ENCODE data around the gene PYDC1. TPM values are rescaled to one million over a fixed set of nuclear protein-coding genes. Genes with fewer than 3 reads are reported as not detected.
"Not testable (repeated sequence)": the region's sequence is repeated elsewhere in the genome, so short reads cannot be mapped to it uniquely, and the experiment has no call there.

PYDC1 gene
- total RNA-seq, 1 donor from 2014 or later, result not detected

DNA sequence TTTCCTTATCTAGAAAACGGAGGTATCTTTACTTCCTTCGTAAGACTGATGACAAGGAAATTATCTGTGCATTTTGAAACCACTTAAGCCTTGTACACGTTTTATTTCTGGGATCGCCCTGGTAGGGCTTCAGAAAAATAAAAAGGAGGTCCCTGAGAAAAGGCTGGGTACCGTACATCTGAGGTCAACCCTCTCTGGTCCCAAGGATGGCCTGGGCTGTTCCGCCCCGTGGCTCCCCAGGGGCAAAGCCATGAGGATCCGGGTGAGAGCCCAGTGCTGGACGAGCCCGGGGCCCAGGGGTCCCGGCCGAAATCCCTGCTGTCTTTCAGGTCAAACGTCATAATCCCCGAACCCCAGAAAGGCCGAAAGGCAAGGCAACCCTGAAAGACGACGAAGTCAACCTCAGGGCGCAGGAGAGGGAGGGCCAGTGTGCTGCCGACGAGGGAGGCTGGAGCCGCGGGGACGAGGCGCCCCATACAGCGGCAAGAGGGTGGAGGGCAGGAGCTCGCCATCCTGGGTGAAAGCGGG is 37.7 kb downstream of the PYDC1 start:
- Mint-ChIP-seq H3K27me3 (ENCODE audit: unreplicated experiment) (peaks cover 22% of the 10 kb centered on the region), H3K9me3 (ENCODE audit: unreplicated experiment) (peaks cover 18% of the 10 kb centered on the region), H3K4me1 (ENCODE audit: low read depth, unreplicated experiment) (peaks cover 17% of the 10 kb centered on the region), H3K4me3 (ENCODE audit: unreplicated experiment) (peak overlapping the region; percentile 94), H3K27ac (ENCODE audit: unreplicated experiment) (peak overlapping the region; percentile 89), H3K36me3 (ENCODE audit: unreplicated experiment) (peaks cover 4% of the 10 kb centered on the region)
- TF ChIP-seq, protein P1, sequence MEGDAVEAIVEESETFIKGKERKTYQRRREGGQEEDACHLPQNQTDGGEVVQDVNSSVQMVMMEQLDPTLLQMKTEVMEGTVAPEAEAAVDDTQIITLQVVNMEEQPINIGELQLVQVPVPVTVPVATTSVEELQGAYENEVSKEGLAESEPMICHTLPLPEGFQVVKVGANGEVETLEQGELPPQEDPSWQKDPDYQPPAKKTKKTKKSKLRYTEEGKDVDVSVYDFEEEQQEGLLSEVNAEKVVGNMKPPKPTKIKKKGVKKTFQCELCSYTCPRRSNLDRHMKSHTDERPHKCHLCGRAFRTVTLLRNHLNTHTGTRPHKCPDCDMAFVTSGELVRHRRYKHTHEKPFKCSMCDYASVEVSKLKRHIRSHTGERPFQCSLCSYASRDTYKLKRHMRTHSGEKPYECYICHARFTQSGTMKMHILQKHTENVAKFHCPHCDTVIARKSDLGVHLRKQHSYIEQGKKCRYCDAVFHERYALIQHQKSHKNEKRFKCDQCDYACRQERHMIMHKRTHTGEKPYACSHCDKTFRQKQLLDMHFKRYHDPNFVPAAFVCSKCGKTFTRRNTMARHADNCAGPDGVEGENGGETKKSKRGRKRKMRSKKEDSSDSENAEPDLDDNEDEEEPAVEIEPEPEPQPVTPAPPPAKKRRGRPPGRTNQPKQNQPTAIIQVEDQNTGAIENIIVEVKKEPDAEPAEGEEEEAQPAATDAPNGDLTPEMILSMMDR (IDR thresholded peaks at IDR 0.05; ENCODE audit: partially characterized antibody, unreplicated experiment), result no peak
- peak; percentile 48 for DNase-seq

DNA sequence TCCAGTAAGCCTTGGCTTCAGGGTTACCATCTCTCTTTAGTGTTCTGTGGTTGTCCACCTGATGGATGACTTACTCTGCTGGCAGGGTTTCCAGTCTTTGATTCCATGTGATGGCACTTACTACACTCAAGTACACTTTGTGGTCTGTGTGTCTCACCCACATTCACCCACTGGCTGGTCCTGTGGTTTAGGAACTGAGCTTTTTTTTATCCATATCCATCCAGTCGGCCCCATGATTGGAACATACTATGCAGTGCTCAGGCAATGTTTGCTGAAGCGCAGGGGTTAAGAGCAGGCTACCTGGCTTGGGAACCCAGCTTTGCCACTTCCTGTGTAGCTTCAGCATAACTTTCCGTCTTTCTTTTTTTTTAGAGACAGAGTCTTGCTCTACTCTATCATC is 39.8 kb downstream of the PYDC1 start:
- peaks cover 16% of the 10 kb centered on the region for H3K9me3 Mint-ChIP-seq (ENCODE audit: unreplicated experiment)
- TF ChIP-seq, protein P1 (IDR thresholded peaks at IDR 0.05; ENCODE audit: partially characterized antibody, unreplicated experiment), result no peak
- H3K27me3 Mint-ChIP-seq (ENCODE audit: unreplicated experiment), result peaks cover 16% of the 10 kb centered on the region
- H3K27ac Mint-ChIP-seq (ENCODE audit: unreplicated experiment), result no peak overlapping the region
- no peaks in the 10 kb centered on the region for H3K36me3 Mint-ChIP-seq (ENCODE audit: unreplicated experiment)
- no peak for DNase-seq
- no peak overlapping the region for H3K4me3 Mint-ChIP-seq (ENCODE audit: unreplicated experiment)
- peaks cover 7% of the 10 kb centered on the region for H3K4me1 Mint-ChIP-seq (ENCODE audit: low read depth, unreplicated experiment)

DNA sequence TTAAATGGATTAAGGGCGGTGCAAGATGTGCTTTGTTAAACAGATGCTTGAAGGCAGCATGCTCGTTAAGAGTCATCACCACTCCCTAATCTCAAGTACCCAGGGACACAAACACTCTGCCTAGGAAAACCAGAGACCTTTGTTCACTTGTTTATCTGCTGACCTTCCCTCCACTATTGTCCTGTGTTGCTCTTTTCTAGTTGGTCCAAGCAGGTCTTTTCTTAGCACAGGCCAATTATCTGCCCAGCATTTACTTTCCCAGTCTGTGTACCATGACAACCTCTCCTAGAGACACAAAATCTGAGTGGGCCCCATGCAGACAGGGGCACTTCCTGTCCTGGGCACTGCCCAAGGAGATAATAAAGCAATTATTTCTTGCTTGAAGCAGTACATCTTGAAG is 46.9 kb downstream of the PYDC1 start:
- Mint-ChIP-seq H3K4me3 (ENCODE audit: unreplicated experiment) (peak overlapping the region; percentile 61), H3K27ac (ENCODE audit: unreplicated experiment) (peak overlapping the region; percentile 94)
- DNase-seq; H3K27me3 Mint-ChIP-seq (ENCODE audit: unreplicated experiment); H3K36me3 Mint-ChIP-seq (ENCODE audit: unreplicated experiment); H3K4me1 Mint-ChIP-seq (ENCODE audit: low read depth, unreplicated experiment); H3K9me3 Mint-ChIP-seq (ENCODE audit: unreplicated experiment): not testable (repeated sequence)

DNA sequence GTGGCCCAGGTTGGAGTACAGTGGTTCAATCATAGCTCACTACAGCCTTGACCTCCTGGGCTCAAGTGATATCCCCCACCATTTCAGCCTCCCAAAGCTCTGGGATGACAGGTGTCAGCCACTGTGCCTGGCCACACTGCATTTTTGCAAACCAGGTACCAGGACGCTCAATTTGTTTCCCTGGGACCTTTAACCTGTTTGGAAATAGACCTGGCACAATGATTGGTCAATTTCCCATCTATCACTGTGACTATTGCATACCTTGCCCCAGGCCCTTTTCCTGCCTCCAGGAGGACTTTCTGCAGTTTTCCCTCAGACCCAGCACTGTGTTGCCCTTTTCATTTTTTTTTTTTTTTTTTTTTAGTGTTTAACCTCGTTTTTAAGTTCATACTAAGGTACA is 48.1 kb downstream of the PYDC1 start:
- Mint-ChIP-seq H3K36me3 (ENCODE audit: unreplicated experiment) (no peaks in the 10 kb centered on the region), H3K4me1 (ENCODE audit: low read depth, unreplicated experiment) (peaks cover 3% of the 10 kb centered on the region), H3K9me3 (ENCODE audit: unreplicated experiment) (peaks cover 3% of the 10 kb centered on the region), H3K27me3 (ENCODE audit: unreplicated experiment) (peaks cover 3% of the 10 kb centered on the region), H3K27ac (ENCODE audit: unreplicated experiment) (peak overlapping the region; percentile 17), H3K4me3 (ENCODE audit: unreplicated experiment) (no peak overlapping the region)
- no peak for DNase-seq
- TF ChIP-seq, protein P1 (IDR thresholded peaks at IDR 0.05; ENCODE audit: partially characterized antibody, unreplicated experiment), result no peak

DNA sequence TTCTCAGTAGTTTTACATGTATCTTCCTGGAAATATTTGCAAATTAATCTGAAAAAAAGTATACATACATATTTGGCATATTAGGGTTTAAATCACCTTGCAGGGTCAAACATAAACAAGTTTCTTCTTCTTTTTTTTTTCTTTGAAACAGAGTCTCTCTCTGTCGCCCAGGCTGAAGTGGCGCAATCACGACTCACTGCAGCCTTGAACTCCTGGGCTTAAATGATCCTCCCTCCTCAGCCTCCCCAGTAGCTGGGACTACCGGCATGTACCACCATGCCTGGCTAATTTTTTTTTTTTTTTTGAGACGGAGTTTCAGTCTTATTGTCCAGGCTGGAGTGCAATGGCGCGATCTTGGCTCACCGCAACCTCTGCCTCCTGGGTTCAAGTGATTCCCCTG is 49.6 kb downstream of the PYDC1 start:
- Mint-ChIP-seq H3K36me3 (ENCODE audit: unreplicated experiment) (no peaks in the 10 kb centered on the region), H3K27ac (ENCODE audit: unreplicated experiment) (no peak overlapping the region), H3K9me3 (ENCODE audit: unreplicated experiment) (peaks cover 3% of the 10 kb centered on the region), H3K27me3 (ENCODE audit: unreplicated experiment) (peaks cover 3% of the 10 kb centered on the region), H3K4me3 (ENCODE audit: unreplicated experiment) (no peak overlapping the region), H3K4me1 (ENCODE audit: low read depth, unreplicated experiment) (peaks cover 3% of the 10 kb centered on the region)
- no peak for DNase-seq
- TF ChIP-seq, protein P1 (IDR thresholded peaks at IDR 0.05; ENCODE audit: partially characterized antibody, unreplicated experiment), result no peak

Other genes with a start within 250 kb of the PYDC1 start
- 2.0 TPM for gene HSD3B7, start 231.9 kb downstream of the PYDC1 start, total RNA-seq (ENCODE audit: unreplicated experiment)
- 51.6 TPM for gene STX1B, start 206.5 kb downstream of the PYDC1 start, total RNA-seq (ENCODE audit: unreplicated experiment)
- 23.4 TPM for gene STX4, start 183.6 kb downstream of the PYDC1 start, total RNA-seq (ENCODE audit: unreplicated experiment)
- gene ZNF668, start 142.9 kb downstream of the PYDC1 start, total RNA-seq (ENCODE audit: unreplicated experiment), result 15.5 TPM
- 33.1 TPM for gene ZNF646, start 142.7 kb downstream of the PYDC1 start, total RNA-seq (ENCODE audit: unreplicated experiment)
- gene PRSS53, start 128.2 kb downstream of the PYDC1 start, total RNA-seq (ENCODE audit: unreplicated experiment), result 20.4 TPM
- gene VKORC1, start 122.3 kb downstream of the PYDC1 start, total RNA-seq (ENCODE audit: unreplicated experiment), result 152 TPM
- 62.4 TPM for gene BCKDK, start 108.7 kb downstream of the PYDC1 start, total RNA-seq (ENCODE audit: unreplicated experiment)
- gene KAT8, start 99.5 kb downstream of the PYDC1 start, total RNA-seq (ENCODE audit: unreplicated experiment), result 61.2 TPM
- not detected for gene PRSS8, start 81.4 kb downstream of the PYDC1 start, total RNA-seq (ENCODE audit: unreplicated experiment)
- 0.61 TPM for gene PRSS36, start 67.1 kb downstream of the PYDC1 start, total RNA-seq (ENCODE audit: unreplicated experiment)
- 473 TPM for gene FUS, start 37.0 kb downstream of the PYDC1 start, total RNA-seq (ENCODE audit: unreplicated experiment)
- 0.71 TPM for gene PYCARD, start 14.4 kb downstream of the PYDC1 start, total RNA-seq (ENCODE audit: unreplicated experiment)
- gene TRIM72, start 3.0 kb downstream of the PYDC1 start, total RNA-seq (ENCODE audit: unreplicated experiment), result 0.10 TPM
- gene ITGAM, start 42.8 kb upstream of the PYDC1 start, total RNA-seq (ENCODE audit: unreplicated experiment), result not detected
- not detected for gene ITGAX, start 138.0 kb upstream of the PYDC1 start, total RNA-seq (ENCODE audit: unreplicated experiment)
- not detected for gene ITGAD, start 176.2 kb upstream of the PYDC1 start, total RNA-seq (ENCODE audit: unreplicated experiment)
- gene COX6A2, start 211.2 kb upstream of the PYDC1 start, total RNA-seq (ENCODE audit: unreplicated experiment), result not detected
- 1.1 TPM for gene ZNF843, start 225.7 kb upstream of the PYDC1 start, total RNA-seq (ENCODE audit: unreplicated experiment)
- 15.8 TPM for gene ARMC5, start 242.4 kb upstream of the PYDC1 start, total RNA-seq (ENCODE audit: unreplicated experiment)

All from glutamatergic neuron (in vitro differentiated cells).